ENCODE measurements around the gene SAXO2.
"Not testable (repeated sequence)": the region's sequence is repeated elsewhere in the genome, so short reads cannot be mapped to it uniquely, and the experiment has no call there.

Gene SAXO2

GRCh38 chr15:82315519-82316246 is 53.1 kb downstream of the SAXO2 start:
- no peak for DNase-seq

- not testable (repeated sequence) for DNase-seq
These were observed 53.9 kb downstream of the SAXO2 start for GRCh38 chr15:82316247-82317090.

DNA sequence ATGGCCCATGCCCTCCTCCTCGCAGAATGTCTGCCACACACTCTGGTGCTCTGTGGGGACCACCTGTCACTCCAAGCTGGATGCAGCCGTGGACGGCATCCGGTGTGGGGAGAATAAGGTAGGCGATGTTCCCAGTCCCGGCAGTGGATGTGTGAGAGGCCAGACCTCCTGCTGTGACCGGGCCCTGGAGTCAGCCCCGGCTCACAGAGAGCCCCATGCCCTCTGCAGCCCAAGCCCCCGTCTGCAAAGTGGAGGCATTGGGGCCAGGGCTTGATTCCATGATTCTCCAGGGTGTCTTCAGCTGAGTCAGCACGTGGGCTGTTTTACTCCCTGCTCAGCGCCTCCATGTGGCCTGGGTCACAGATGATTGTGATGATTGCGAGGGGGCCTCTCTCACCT is 54.5 kb downstream of the SAXO2 start:
- DNase-seq = no peak

DNA sequence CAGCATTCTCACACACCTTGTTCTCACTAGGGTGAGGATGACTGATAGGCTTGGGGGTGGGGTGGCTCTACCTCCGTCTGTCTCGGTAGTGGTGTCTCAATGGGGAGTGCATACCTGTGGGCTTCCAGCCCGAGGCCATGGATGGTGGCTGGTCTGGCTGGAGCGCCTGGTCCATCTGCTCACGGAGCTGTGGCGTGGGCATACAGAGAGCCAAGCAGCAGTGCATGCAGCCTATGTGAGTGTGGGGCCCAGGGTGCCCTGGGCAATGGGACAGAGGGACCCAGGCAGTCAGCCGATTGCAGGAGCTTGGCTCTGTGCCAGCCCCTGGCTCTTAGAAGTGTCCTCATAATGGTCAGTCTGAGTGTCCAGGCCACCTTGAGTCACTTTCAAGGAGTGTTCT is 54.9 kb downstream of the SAXO2 start:
- not testable (repeated sequence) for DNase-seq

GRCh38 chr15:82318281-82318680 is 55.7 kb downstream of the SAXO2 start:
- DNase-seq = not testable (repeated sequence)

GRCh38 chr15:82319522-82320278 is 57.1 kb downstream of the SAXO2 start:
- not testable (repeated sequence) for DNase-seq

GRCh38 chr15:82320861-82321260 is 58.2 kb downstream of the SAXO2 start:
- not testable (repeated sequence) for DNase-seq

DNA sequence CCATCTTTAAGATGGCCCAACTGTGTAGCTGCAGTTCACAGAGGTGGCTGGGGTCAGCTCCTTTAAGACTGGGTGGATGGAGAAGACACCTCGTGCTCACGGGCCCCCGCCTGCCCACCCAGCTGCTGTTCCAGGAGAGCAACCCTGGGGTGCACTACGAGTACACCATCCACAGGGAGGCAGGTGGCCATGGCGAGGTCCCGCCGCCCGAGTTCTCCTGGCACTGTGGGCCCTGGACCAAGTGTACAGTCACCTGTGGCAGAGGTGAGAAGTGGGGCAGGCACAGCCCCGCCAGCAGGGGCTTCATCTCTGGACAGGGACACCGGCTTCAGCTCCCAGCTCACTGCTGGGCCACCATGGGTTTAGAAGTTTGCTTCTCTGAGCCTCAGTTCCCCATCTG is 59.9 kb downstream of the SAXO2 start:
- DNase-seq = not testable (repeated sequence)

DNA sequence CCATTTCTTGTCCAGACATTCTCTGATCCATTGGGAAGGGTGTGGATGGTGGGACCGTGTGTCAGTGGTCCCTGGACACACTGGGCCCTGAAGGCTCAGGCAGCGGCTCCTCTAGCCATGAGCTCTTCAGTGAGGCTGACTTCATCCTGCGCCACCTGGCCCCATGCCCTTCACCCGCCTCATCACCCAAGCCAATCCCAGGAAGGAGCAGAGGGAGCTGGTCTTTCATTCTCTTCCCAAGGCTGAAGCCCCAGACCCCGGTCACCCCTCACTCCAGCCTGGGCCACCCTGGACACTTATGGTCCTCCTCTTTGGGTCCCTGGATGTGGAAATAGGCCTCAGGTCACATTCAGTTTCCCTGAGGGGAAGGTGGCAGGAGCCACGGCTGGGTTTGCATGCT is 62.2 kb downstream of the SAXO2 start:
- not testable (repeated sequence) for DNase-seq

GRCh38 chr15:82325646-82326045 is 63.0 kb downstream of the SAXO2 start:
- DNase-seq = not testable (repeated sequence)

- DNase-seq = not testable (repeated sequence)
These were observed 64.3 kb downstream of the SAXO2 start for GRCh38 chr15:82326896-82327295.

DNA sequence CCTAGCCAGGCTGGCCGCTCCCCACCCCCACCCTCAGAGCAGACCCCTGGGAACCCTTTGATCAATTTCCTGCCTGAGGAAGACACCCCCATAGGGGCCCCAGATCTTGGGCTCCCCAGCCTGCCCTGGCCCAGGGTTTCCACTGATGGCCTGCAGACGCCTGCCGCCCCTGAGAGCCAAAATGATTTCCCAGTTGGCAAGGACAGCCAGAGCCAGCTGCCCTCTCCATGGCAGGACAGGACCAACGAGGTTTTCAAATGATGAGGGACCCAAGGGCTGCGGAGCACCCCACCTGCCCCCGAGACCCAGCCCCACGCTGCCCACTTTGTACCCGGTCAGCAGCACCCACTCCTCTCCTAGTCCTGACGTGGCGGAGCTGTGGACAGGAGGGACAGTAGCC is 64.8 kb downstream of the SAXO2 start:
- DNase-seq = not testable (repeated sequence)

DNA sequence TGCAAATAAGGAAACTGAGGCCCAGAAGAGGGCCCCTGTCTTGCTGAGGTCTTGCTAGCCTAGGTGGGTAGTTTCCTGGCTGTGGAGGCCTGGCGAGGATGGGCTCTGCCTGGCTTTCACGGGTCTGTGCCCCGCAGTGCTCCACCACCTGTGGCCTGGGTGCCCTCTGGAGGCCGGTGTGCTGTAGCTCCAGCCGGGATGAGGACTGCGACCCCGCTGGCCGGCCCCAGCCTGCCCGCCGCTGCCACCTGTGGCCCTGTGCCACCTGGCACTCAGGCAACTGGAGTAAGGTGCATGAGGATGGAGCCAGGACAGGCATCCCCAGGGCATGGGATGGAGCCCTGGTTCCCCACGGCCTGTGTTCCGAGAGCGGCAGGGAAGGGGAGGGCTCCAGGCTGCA is 66.4 kb downstream of the SAXO2 start:
- not testable (repeated sequence) for DNase-seq

- not testable (repeated sequence) for DNase-seq
These were observed 68.3 kb downstream of the SAXO2 start for GRCh38 chr15:82330921-82331320.

DNA sequence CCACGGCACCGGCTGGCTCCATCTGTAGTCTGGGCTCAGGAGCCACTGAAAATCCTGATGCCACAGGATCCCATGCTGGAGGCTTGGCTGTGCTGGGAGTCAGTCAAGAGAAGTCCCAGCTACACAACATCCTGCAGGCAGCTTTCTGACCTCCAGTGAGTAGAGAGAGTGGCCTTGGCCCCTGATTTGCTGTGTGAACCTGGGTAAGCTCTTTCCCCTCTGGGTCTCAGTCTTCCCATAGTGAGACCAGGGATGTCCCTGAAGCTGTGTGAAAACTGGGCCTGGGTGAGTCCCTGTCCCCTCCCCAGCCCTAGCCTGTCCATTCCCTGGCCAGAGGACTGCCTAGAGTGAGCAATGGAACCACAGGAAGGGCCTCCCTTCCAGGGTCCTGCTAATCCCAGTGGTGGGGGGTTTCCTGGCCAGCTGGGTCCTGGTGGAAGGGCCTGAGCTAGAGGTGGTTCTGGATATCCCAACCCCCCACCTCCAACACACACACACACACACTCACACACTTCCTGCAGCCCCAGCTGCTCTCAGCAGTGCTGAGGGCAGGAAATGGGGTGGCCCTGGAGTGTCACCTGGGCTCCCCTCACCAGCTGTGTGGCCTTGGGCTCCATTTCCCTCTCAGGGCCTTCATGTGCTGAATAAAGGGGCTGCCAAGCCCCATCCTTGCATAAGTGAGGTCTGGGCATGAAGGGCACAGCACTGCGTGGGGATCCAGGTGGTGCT is 69.1 kb downstream of the SAXO2 start:
- DNase-seq = not testable (repeated sequence)

- not testable (repeated sequence) for DNase-seq
These were observed 70.3 kb downstream of the SAXO2 start for GRCh38 chr15:82332711-82333602.

DNA sequence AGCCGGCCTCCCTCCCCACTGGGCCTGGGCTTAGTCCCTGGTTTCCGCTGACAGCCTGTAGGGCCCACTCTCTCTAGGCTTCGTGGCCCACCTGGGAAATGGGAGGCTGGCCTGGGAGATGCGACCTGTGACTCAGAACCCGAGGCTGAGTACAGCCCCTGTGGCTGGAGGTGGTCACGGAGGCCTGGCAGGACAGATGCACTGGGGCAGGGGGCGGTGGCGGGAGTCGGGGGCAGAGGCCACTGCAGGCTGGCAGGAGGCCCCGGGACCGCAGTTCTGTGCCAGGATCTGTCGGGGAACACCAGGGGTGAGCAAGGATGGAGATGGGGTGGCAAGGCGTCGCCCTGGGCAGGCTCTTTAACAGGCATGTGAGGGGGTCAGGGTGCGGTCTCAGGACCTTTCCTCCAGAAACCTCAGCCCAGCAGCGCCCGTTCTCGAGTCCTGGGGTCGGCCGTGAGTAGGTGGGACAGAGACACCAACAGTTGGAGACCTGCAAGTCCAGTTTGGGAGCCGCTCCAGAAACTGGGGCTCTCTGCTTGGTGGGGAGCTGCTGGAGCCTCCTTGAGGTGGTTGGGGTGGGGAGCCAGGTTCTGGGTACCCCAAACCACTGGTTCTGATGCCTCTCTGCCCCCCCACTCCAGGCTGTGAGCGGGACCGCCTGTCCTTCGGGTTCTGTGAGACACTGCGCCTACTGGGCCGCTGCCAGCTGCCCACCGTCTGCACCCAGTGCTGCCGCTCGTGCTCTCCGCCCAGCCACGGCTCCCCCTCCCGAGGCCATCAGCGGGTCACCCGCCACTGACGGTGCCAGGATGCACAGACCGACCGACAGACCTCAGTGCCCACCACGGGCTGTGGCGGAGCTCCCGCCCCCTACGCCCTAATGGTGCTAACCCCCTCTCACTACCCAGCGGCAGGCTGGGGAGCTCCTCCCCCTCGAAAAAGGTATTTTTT is 71.3 kb downstream of the SAXO2 start:
- not testable (repeated sequence) for DNase-seq
